Activated naive CD8-positive, alpha-beta T cell treated with anti-CD3 and anti-CD28 coated beads for 36 hours (primary cell): ENCODE data around the gene TCHHL1. TPM values are rescaled to one million over a fixed set of nuclear protein-coding genes. Genes with fewer than 3 reads are reported as not detected.

ENCODE experiments used
- DNase-seq: peaks from one replicate; pipeline ENCODE4 v3.0.0; 2021
- H3K27ac Mint-ChIP-seq: one replicate; pipeline ENCODE4 v1.8.0; 2022; ENCODE audit warnings: mild to moderate bottlenecking, moderate library complexity, mixed read lengths
- H3K27me3 Mint-ChIP-seq: one replicate; pipeline ENCODE4 v1.8.0; 2022; ENCODE audit warnings: mild to moderate bottlenecking, mixed read lengths
- H3K36me3 Mint-ChIP-seq: one replicate; pipeline ENCODE4 v1.8.0; 2021; ENCODE audit warnings: mild to moderate bottlenecking, mixed read lengths
- H3K4me1 Mint-ChIP-seq: one replicate; pipeline ENCODE4 v1.8.0; 2021; ENCODE audit warnings: mixed read lengths
- H3K4me3 Mint-ChIP-seq: one replicate; pipeline ENCODE4 v1.8.0; 2022; ENCODE audit warnings: mild to moderate bottlenecking, moderate library complexity, mixed read lengths
- H3K9me3 Mint-ChIP-seq: one replicate; pipeline ENCODE4 v1.8.0; 2022; ENCODE audit warnings: mixed read lengths
- total RNA-seq, 2 experiments: library from RNA; stranded (reverse); gene quantifications; one replicate each; pipeline ENCODE4 v1.2.3, GENCODE V29; 2021

The TCHHL1 gene
- not detected for total RNA-seq

GRCh38 chr1:152089014-152089674 is at the start of gene TCHHL1:
TCHHL1 (minus strand) TSS chr1:152089064; CDS start chr1:152088143, 921 bp downstream.
- Mint-ChIP-seq H3K4me1 (no peaks in the 10 kb centered on the region), H3K4me3 (no peak within 1 kb of the TSS), H3K27me3 (peaks cover 32% of the 10 kb centered on the region), H3K36me3 (no peaks in the 10 kb centered on the region), H3K27ac (no peak within 1 kb of the TSS), H3K9me3 (peaks cover 15% of the 10 kb centered on the region)
- DNase-seq = no peak

DNA sequence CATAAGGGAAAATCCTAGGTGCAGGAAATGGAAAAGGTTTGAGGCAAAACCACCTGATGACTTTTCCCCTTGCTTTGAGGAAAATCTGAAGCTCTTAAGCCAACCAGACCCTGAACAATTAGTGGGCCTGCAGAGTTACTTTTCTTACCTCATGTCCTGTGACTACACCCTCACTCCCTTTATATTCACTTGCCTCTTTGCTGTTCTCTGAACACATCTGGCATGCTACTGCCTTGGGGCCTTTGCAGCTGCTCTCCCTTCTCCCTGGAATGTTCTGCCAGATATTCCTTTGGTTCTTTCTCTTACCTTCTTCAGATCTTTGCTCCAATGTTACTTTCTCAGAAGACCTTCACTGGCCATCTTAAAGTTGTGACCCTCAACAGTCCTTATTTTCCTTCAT is 48.4 kb upstream of the TCHHL1 start:
- no peaks in the 10 kb centered on the region for H3K4me1 Mint-ChIP-seq
- peaks cover 9% of the 10 kb centered on the region for H3K9me3 Mint-ChIP-seq
- no peak overlapping the region for H3K27ac Mint-ChIP-seq
- no peak overlapping the region for H3K4me3 Mint-ChIP-seq
- no peaks in the 10 kb centered on the region for H3K36me3 Mint-ChIP-seq
- peaks cover 55% of the 10 kb centered on the region for H3K27me3 Mint-ChIP-seq
- DNase-seq = no peak

DNA sequence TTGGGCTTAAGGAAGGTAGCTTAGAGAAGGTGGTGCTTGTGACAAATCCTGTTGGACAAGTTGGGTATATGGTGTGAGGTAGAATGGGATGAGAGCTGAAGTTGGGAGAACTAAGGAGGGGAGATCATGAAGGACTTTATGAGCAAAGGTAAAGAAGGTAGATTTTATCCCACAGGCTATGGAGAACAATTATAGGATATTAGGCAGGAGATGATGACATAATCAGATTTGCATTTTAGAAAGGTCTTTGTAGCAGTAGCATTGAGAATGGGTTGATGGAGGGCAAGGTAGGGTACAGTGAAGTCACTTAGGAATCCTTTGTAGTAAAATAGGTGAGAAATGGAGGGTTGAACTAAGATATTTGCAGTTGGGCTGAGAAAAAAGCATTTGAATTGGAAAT is 41.3 kb upstream of the TCHHL1 start:
- H3K9me3 Mint-ChIP-seq = peaks cover 9% of the 10 kb centered on the region
- H3K27me3 Mint-ChIP-seq = peaks cover 66% of the 10 kb centered on the region
- no peak overlapping the region for H3K27ac Mint-ChIP-seq
- H3K36me3 Mint-ChIP-seq = no peaks in the 10 kb centered on the region
- no peak overlapping the region for H3K4me3 Mint-ChIP-seq
- no peak for DNase-seq
- H3K4me1 Mint-ChIP-seq = peaks cover 7% of the 10 kb centered on the region

GRCh38 chr1:152127673-152128072 is 38.8 kb upstream of the TCHHL1 start:
- Mint-ChIP-seq H3K27ac (no peak overlapping the region), H3K4me1 (peaks cover 7% of the 10 kb centered on the region), H3K4me3 (no peak overlapping the region), H3K27me3 (peaks cover 60% of the 10 kb centered on the region), H3K36me3 (no peaks in the 10 kb centered on the region), H3K9me3 (peaks cover 4% of the 10 kb centered on the region)
- no peak for DNase-seq

GRCh38 chr1:152125834-152126443 is 37.1 kb upstream of the TCHHL1 start:
- no peak overlapping the region for H3K4me3 Mint-ChIP-seq
- H3K27ac Mint-ChIP-seq = no peak overlapping the region
- DNase-seq = no peak
- H3K27me3 Mint-ChIP-seq = peaks cover 63% of the 10 kb centered on the region
- peaks cover 7% of the 10 kb centered on the region for H3K4me1 Mint-ChIP-seq
- no peaks in the 10 kb centered on the region for H3K9me3 Mint-ChIP-seq
- no peaks in the 10 kb centered on the region for H3K36me3 Mint-ChIP-seq

GRCh38 chr1:152118915-152119314 is 30.1 kb upstream of the TCHHL1 start:
- Mint-ChIP-seq H3K27me3 (peaks cover 43% of the 10 kb centered on the region), H3K9me3 (no peaks in the 10 kb centered on the region), H3K36me3 (no peaks in the 10 kb centered on the region), H3K27ac (no peak overlapping the region), H3K4me1 (no peaks in the 10 kb centered on the region), H3K4me3 (no peak overlapping the region)
- no peak for DNase-seq

- Mint-ChIP-seq H3K36me3 (no peaks in the 10 kb centered on the region), H3K27me3 (peaks cover 31% of the 10 kb centered on the region), H3K27ac (no peak within 1 kb of the TSS), H3K4me3 (no peak within 1 kb of the TSS), H3K4me1 (no peaks in the 10 kb centered on the region), H3K9me3 (peaks cover 3% of the 10 kb centered on the region)
- DNase-seq = no peak
These were observed 26.5 kb upstream of the TCHHL1 start, which contains the start of gene TCHH for GRCh38 chr1:152115344-152115743. TCHH (minus strand) TSS chr1:152115444; CDS start chr1:152114080, 1,364 bp downstream.

- DNase-seq = no peak
- H3K36me3 Mint-ChIP-seq = peaks cover 4% of the 10 kb centered on the region
- H3K9me3 Mint-ChIP-seq = peaks cover 3% of the 10 kb centered on the region
- H3K27ac Mint-ChIP-seq = no peak overlapping the region
- H3K4me1 Mint-ChIP-seq = peaks cover 6% of the 10 kb centered on the region
- peaks cover 20% of the 10 kb centered on the region for H3K27me3 Mint-ChIP-seq
- H3K4me3 Mint-ChIP-seq = no peak overlapping the region
These were observed 24.1 kb upstream of the TCHHL1 start for GRCh38 chr1:152112885-152113432.

GRCh38 chr1:152112101-152112884 is 23.4 kb upstream of the TCHHL1 start:
- Mint-ChIP-seq H3K4me1 (peaks cover 6% of the 10 kb centered on the region), H3K36me3 (peaks cover 4% of the 10 kb centered on the region), H3K4me3 (no peak overlapping the region), H3K27me3 (peaks cover 17% of the 10 kb centered on the region), H3K27ac (no peak overlapping the region), H3K9me3 (peaks cover 3% of the 10 kb centered on the region)
- DNase-seq = peak; percentile 17

DNA sequence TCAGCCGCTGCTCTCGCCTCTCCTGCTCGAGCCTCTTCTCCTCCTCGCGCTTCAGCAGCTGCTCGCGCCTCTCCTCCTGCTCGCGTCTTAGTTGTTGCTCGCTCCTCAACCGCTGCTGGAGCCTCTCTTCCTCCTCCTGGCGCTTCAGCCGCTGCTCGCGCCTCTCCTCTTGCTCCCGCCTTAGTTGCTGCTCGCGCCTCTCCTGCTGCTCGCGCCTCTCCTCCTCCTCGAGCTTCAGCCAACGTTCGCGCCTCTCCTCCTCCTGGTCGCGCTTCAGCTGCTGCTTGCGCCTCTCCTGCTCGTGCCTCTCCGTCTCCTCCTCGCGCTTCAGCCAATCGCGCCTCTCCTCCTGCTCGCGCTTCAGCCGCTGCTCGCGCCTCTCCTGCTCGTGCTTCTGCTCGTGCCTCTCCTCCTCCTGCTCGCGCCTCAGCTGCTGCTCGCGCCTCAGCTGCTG is 22.7 kb upstream of the TCHHL1 start:
- H3K4me1 Mint-ChIP-seq = peaks cover 6% of the 10 kb centered on the region
- peaks cover 3% of the 10 kb centered on the region for H3K9me3 Mint-ChIP-seq
- H3K36me3 Mint-ChIP-seq = peaks cover 4% of the 10 kb centered on the region
- no peak overlapping the region for H3K27ac Mint-ChIP-seq
- peaks cover 9% of the 10 kb centered on the region for H3K27me3 Mint-ChIP-seq
- no peak overlapping the region for H3K4me3 Mint-ChIP-seq
- peak; percentile 51 for DNase-seq

DNA sequence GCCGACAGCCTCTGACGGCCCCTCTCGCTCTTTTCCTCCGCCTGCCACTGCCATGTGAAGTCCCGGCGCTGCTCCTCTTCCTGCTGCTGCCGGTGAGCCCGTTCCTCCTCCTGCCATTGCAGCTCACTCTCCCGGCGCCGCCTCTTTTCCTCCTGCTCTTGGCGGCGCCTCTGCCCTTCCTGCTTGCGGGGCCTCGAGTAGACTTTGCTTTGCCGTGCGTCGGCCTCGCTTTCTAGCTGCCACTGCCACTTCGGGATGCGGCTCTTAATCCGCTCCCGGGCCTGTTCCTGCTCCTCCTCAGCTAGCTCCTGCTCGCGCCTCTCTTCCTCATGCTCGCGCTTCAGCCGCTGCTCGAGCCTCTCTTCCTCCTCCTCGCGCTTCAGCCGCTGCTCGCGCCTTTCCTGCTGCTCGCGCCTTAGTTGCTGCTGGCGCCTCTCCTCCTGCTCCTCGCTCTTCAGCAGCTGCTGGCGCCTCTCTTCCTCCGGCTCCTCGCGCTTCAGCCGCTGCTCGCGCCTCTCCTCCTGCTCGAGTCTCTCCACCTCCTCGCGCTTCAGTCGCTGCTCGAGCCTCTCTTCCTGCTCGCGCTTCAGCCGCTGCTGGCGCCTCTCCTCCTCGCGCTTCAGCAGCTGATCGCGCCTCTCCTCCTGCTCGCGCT is 22.1 kb upstream of the TCHHL1 start:
- Mint-ChIP-seq H3K36me3 (peaks cover 4% of the 10 kb centered on the region), H3K4me1 (peaks cover 6% of the 10 kb centered on the region), H3K27ac (no peak overlapping the region), H3K9me3 (peaks cover 3% of the 10 kb centered on the region), H3K4me3 (no peak overlapping the region), H3K27me3 (peaks cover 4% of the 10 kb centered on the region)
- peak; percentile 44 for DNase-seq

DNA sequence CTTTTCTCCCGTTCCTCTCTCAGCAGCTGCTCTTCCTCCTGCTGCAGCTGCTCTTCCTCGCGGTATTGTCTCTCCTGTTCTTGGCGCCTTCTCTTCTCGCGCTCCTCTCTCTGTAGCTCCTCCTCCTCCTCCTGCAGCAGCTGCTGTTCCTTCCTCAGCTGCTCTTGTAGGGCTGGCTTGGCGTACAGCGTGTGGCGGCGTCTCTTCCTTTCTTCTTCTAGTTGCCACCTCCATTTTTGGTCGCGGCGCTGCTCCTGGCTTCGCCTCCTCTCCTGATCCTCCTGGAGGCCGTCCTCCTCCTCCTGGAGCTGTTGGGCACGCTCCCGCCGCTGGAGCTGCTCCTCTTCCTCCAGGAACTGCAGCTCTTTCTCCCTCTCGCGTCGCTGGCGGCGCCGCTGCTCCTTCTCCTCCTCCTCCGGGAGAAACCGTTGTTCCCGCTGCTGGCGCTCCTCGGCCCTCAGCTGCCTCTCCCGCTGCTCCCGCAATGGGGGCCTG is 21.5 kb upstream of the TCHHL1 start:
- peaks cover 3% of the 10 kb centered on the region for H3K9me3 Mint-ChIP-seq
- no peak overlapping the region for H3K4me3 Mint-ChIP-seq

DNA sequence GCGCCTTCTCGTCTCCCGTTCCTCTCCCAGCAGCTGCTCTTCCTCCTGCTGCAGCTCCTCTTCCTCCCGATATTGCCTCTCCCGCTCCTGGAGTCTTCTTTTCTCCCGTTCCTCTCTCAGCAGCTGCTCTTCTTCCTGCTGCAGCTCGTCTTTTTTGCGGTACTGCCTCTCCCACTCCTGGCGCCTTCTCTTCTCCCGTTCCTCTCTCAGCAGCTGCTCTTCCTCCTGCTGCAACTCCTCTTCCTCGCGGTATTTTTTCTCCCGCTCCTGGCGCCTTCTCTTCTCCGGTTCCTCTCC is 21.1 kb upstream of the TCHHL1 start:
- H3K27ac Mint-ChIP-seq = no peak overlapping the region
- H3K4me3 Mint-ChIP-seq = no peak overlapping the region
- peaks cover 6% of the 10 kb centered on the region for H3K4me1 Mint-ChIP-seq
- no peak for DNase-seq
- H3K36me3 Mint-ChIP-seq = peaks cover 4% of the 10 kb centered on the region
- peaks cover 5% of the 10 kb centered on the region for H3K27me3 Mint-ChIP-seq
- H3K9me3 Mint-ChIP-seq = peaks cover 3% of the 10 kb centered on the region

More for the DNA sequence above, 21.5 kb upstream of the TCHHL1 start:
- Mint-ChIP-seq H3K4me1 (peaks cover 6% of the 10 kb centered on the region), H3K27me3 (peaks cover under 1% of the 10 kb centered on the region), H3K36me3 (peaks cover 4% of the 10 kb centered on the region), H3K27ac (no peak overlapping the region)
- peak; percentile 32 for DNase-seq

GRCh38 chr1:152109231-152109997 is 20.6 kb upstream of the TCHHL1 start:
- Mint-ChIP-seq H3K9me3 (peaks cover 3% of the 10 kb centered on the region), H3K27me3 (peaks cover 7% of the 10 kb centered on the region), H3K27ac (no peak overlapping the region), H3K4me3 (no peak overlapping the region), H3K36me3 (peaks cover 4% of the 10 kb centered on the region), H3K4me1 (peaks cover 6% of the 10 kb centered on the region)
- no peak for DNase-seq
